HepG2 (cell line): ENCODE data around the gene RGS7. TPM values are rescaled to one million over a fixed set of nuclear protein-coding genes. Genes with fewer than 3 reads are reported as not detected.

Experiments
- ATAC-seq: fragments of 200-7000 bp; cut with Tn5 transposase; 3 replicates; pipeline ENCODE4 v1.9.1; 2020; ENCODE audit warnings: mild to moderate bottlenecking, moderate library complexity
- BruUV-seq: library from RNA; stranded (reverse); fragments of 400-500 nt; replicated peaks from 2 replicates; lab custom pipeline; 2021; lab: Mats Ljungman, UMichigan
- CTCF ChIA-PET: fragments of 300-600 bp; formaldehyde crosslinking; extraction: SDS; loops from one replicate; lab custom pipeline; 2021; ENCODE audit warnings: low total read pairs, inconsistent platforms, low intra/inter-chr PET ratio; lab: Yijun Ruan, JAX
- POLR2A ChIA-PET: fragments of 350-600 bp; sonication (Branson Sonifier 250); formaldehyde crosslinking; loops from one replicate; lab custom pipeline; 2020; ENCODE audit warnings: antibody characterized with exemption, inconsistent platforms; lab: Yijun Ruan, JAX
- DNase-seq: peaks from one replicate; pipeline ENCODE4 v3.0.0-alpha.2; 2015; ENCODE audit warnings: low spot score
- FAIRE-seq: peaks from 3 replicates; lab custom pipeline; 2011; peaks lifted over from hg19 to GRCh38; lab: Jason Lieb, UNC
- H2AFZ ChIP-seq: one replicate; pipeline ENCODE4 v1.6.1; 2011; ENCODE audit warnings: low read length, inconsistent platforms
- H3K27ac ChIP-seq: fragments of 300-600 bp; 3 replicates; pipeline ENCODE4 v1.8.0; 2011; ENCODE audit warnings: mixed run types, mild to moderate bottlenecking, mixed read lengths, low read length, inconsistent platforms; ENCODE audit not compliant: insufficient read depth; ENCODE audit errors: extremely low read length
- H3K27me3 ChIP-seq, 2 experiments: fragments of 200-600 bp in 1 of 2; 2 replicates in 1 of 2; 3 replicates in 1 of 2; pipeline versions ENCODE4 v1.6.0 to v1.8.0; 2011; ENCODE audit warnings: low read length in 2 of 2, mild to moderate bottlenecking in 2 of 2, moderate library complexity in 2 of 2, inconsistent platforms in 1 of 2; ENCODE audit not compliant: insufficient read depth in 2 of 2, control insufficient read depth in 1 of 2
- H3K36me3 ChIP-seq, 2 experiments: fragments of 200-600 bp in 1 of 2; replicated peaks in 1 of 2; 2 replicates in 1 of 2; 3 replicates in 1 of 2; pipeline versions ENCODE4 v1.5.1 to v1.8.0; 2011; ENCODE audit warnings: low read length in 2 of 2, inconsistent platforms in 1 of 2; ENCODE audit not compliant: insufficient read depth in 2 of 2, control insufficient read depth in 1 of 2
- H3K4me1 ChIP-seq: 2 replicates; pipeline ENCODE4 v1.5.1; 2012; ENCODE audit warnings: low read length, inconsistent platforms; ENCODE audit not compliant: insufficient read depth
- H3K4me2 ChIP-seq: 2 replicates; pipeline ENCODE4 v1.6.0; 2011; ENCODE audit warnings: low read depth, low read length, inconsistent platforms
- H3K4me3 ChIP-seq, 3 experiments: fragments of 200-600 bp in 1 of 3; sonication (generic), shearing (Covaris generic) in 1 of 3; replicated peaks in 1 of 3; 2 replicates each; pipeline ENCODE4 v1.5.1; 2011 to 2016; ENCODE audit warnings: low read length in 3 of 3, inconsistent platforms in 2 of 3, low read depth in 2 of 3, mild to moderate bottlenecking in 2 of 3, control low read depth in 1 of 3, mixed read lengths in 1 of 3; ENCODE audit not compliant: insufficient read depth in 1 of 3
- H3K79me2 ChIP-seq: one replicate; pipeline ENCODE4 v1.6.1; 2011; ENCODE audit warnings: low read length, inconsistent platforms; ENCODE audit not compliant: insufficient read depth
- H3K9ac ChIP-seq: 2 replicates; pipeline ENCODE4 v1.6.0; 2011; ENCODE audit warnings: mild to moderate bottlenecking, low read depth, low read length, inconsistent platforms; ENCODE audit not compliant: insufficient read depth
- H3K9me3 ChIP-seq: 2 replicates; pipeline ENCODE4 v1.5.1; 2012; ENCODE audit warnings: mild to moderate bottlenecking, low read length
- H4K20me1 ChIP-seq: 2 replicates; pipeline ENCODE4 v1.6.0; 2011; ENCODE audit warnings: inconsistent platforms, mild to moderate bottlenecking, low read length, moderate library complexity; ENCODE audit not compliant: insufficient read depth
- BHLHE40 ChIP-seq: IDR thresholded peaks from 2 replicates; pipeline ENCODE4 v1.6.1; 2011; ENCODE audit warnings: low read length, improper control_type of control experiment
- CREB1 ChIP-seq, 2 experiments: fragments of 450-650 bp in 1 of 2; IDR thresholded peaks; 2 replicates each; pipeline ENCODE4 v1.6.1; 2016 to 2017; ENCODE audit warnings: control low read depth in 1 of 2, mild to moderate bottlenecking in 1 of 2, missing compliant biosample characterization in 1 of 2, missing genetic modification characterization in 1 of 2
- GTF3A ChIP-seq: sonication (generic); formaldehyde crosslinking; conservative IDR thresholded peaks from 2 replicates; pipeline ENCODE4 v1.4.0; 2020; ENCODE audit warnings: mild to moderate bottlenecking, missing genetic modification reagents
- HHEX ChIP-seq: IDR thresholded peaks from 2 replicates; pipeline ENCODE4 v1.6.1; 2016; ENCODE audit warnings: control low read depth
- MAFK ChIP-seq, 2 experiments: IDR thresholded peaks in 1 of 2; conservative IDR thresholded peaks in 1 of 2; 2 replicates each; pipeline ENCODE4 v1.6.1; 2011; ENCODE audit warnings: improper control_type of control experiment in 2 of 2, low read length in 2 of 2
- MEF2D ChIP-seq: sonication (generic); formaldehyde crosslinking; IDR thresholded peaks from 2 replicates; pipeline ENCODE4 v1.5.1; 2020; ENCODE audit warnings: mild to moderate bottlenecking, missing genetic modification reagents
- PHF21A ChIP-seq: sonication (generic); formaldehyde crosslinking; IDR thresholded peaks from 2 replicates; pipeline ENCODE4 v1.5.0; 2020; ENCODE audit warnings: mild to moderate bottlenecking, missing genetic modification reagents
- REPIN1 ChIP-seq: sonication (generic); formaldehyde crosslinking; IDR thresholded peaks from 2 replicates; pipeline ENCODE4 v1.8.0; 2022; ENCODE audit warnings: missing genetic modification reagents, low read depth, mild to moderate bottlenecking, borderline replicate concordance
- ZC3H13 ChIP-seq: sonication (generic); formaldehyde crosslinking; IDR thresholded peaks from 2 replicates; pipeline ENCODE4 v1.8.1; 2023; ENCODE audit warnings: mild to moderate bottlenecking, missing genetic modification reagents, moderate library complexity
- ZNF30 ChIP-seq: sonication (generic); formaldehyde crosslinking; IDR thresholded peaks from 2 replicates; pipeline ENCODE4 v1.5.0; 2020; ENCODE audit warnings: mild to moderate bottlenecking, missing genetic modification reagents
- WGBS: methylation state at CpG from one replicate; pipeline ENCODE4 v1.1.6; 2017; ENCODE audit warnings: low lambda C conversion rate; 5-methylcytosine and 5-hydroxymethylcytosine counted together
- in situ Hi-C: cut with HindIII; loops from 2 replicates; pipeline ENCODE4 v1.10.0; 2017; ENCODE audit warnings: low pct_unique_long_range_greater_than_20kb; ENCODE audit not compliant: extremely low pct_ligation_motif_present
- intact Hi-C: fragments of 100-400 bp; cut with micrococcal nuclease; formaldehyde crosslinking; loops from one replicate; pipeline ENCODE4 v1.10.0; 2022; ENCODE audit not compliant: unreplicated experiment
- polyA plus RNA-seq, 8 experiments: library from polyadenylated mRNA; depleted of rRNA in 3 of 8; stranded (reverse) in 7 of 8; unstranded in 1 of 8; fragments of >200 nt; fragmentation: Illumina TruSeq in 4 of 8; extraction: Trizol in 4 of 8; gene quantifications; 2 replicates each; pipeline versions ENCODE4 v1.2.1 to v1.2.3, GENCODE V29; 2011 to 2016; ENCODE audit warnings: low read depth in 4 of 8, missing spikeins in 1 of 8, mixed read lengths in 1 of 8; ENCODE audit not compliant: insufficient read depth in 1 of 8
- total RNA-seq, 5 experiments: library from RNA; depleted of rRNA; stranded (reverse); fragments of >200 nt; fragmentation: Illumina TruSeq; extraction: Trizol; gene quantifications; 2 replicates each; pipeline ENCODE4 v1.2.3, GENCODE V29; 2016; ENCODE audit warnings: low read depth in 1 of 5
- TF ChIP-seq, protein P1 (sequence below): sonication (generic); formaldehyde crosslinking; IDR thresholded peaks from 2 replicates; pipeline ENCODE4 v1.9.0; 2021; ENCODE audit warnings: mild to moderate bottlenecking, missing genetic modification reagents

Gene RGS7
- total and polyA plus RNA-seq, 2 of the 13 experiments (the other 11 are each of a cell fraction or from before 2014, with no cell fraction given): not detected

DNA sequence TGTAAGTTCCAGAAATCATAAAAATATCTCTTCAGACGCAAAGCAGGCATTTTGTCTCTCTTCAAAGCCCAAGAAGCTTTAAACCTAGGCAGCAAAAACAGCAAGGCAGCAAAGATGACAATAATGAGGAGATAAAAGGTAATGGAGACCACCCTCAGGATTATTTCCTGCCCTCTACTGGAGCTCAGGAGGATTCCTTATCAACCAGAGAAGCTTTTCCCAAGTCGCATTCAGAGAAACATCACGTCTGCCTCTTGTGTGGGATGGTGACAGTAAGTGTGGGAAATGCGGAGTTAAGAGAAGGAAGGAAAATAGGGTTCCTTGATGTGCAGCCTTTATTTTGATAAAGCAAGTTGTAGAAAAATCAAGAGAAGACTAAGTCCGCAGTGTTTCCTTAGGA lies 365.8 kb downstream of the RGS7 start (continued):
- TF ChIP-seq ZNF30 (no peak), HHEX (CRISPR knock-in tag) (no peak)

DNA sequence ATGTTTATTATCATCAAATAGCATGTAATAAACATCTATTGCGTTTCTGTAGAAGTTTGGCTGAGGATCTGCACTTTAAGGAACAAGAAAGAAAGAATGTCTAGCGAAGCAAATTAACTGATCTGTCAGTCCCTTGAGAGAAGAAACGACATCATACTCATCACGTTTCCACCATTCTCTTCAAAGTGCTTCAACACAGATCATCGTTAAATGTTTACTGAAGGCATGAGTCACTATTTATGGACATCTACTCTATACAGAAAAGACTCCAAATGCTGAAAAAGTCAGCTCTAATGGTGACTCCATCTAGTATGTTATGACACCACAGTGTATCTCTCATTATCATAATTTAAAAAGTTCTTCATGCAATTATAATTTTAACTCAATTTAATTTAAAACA lies 369.1 kb downstream of the RGS7 start:
- no peak for ATAC-seq
- Histone ChIP-seq H2AFZ (no peak overlapping the region), H3K4me2 (no peak overlapping the region), H3K9ac (no peak overlapping the region), H3K27ac (no peak overlapping the region), H3K4me3 (no peak overlapping the region), H3K36me3 (no peaks in the 10 kb centered on the region), H3K27me3 (no peaks in the 10 kb centered on the region), H4K20me1 (no peaks in the 10 kb centered on the region), H3K4me1 (no peaks in the 10 kb centered on the region), H3K9me3 (no peaks in the 10 kb centered on the region)
- intact Hi-C loops (no loop called here), in situ Hi-C loops (no loop called here)
- no TSS peak for BruUV-seq
- no peak for DNase-seq
- WGBS: 0% methylated on average over 5 of the region's 5 CpGs
- FAIRE-seq: no peak
- CTCF ChIA-PET: no interaction called here
- POLR2A ChIA-PET: no interaction called here
- peak; percentile 60; the same call in 1 of the 2 replicates for TF ChIP-seq BHLHE40
- TF ChIP-seq MEF2D: no peak
- no peak for TF ChIP-seq GTF3A (CRISPR knock-in tag)
- TF ChIP-seq ZC3H13: no peak
- TF ChIP-seq MAFK (conservative IDR thresholded peaks at IDR 0.05 in 1 of 2, IDR thresholded peaks at IDR 0.05 in 1 of 2; ENCODE audit: low read length in 2 of 2): peak in 1 of 2 experiments; percentile 23; a peak in 1 of 4 replicates
- peak; percentile 21; the same call in 1 of the 2 replicates for TF ChIP-seq CREB1 (IDR thresholded peaks at IDR 0.05)
- TF ChIP-seq CREB1 (CRISPR knock-in tag; IDR thresholded peaks at IDR 0.05): no peak
- TF ChIP-seq, protein P1, sequence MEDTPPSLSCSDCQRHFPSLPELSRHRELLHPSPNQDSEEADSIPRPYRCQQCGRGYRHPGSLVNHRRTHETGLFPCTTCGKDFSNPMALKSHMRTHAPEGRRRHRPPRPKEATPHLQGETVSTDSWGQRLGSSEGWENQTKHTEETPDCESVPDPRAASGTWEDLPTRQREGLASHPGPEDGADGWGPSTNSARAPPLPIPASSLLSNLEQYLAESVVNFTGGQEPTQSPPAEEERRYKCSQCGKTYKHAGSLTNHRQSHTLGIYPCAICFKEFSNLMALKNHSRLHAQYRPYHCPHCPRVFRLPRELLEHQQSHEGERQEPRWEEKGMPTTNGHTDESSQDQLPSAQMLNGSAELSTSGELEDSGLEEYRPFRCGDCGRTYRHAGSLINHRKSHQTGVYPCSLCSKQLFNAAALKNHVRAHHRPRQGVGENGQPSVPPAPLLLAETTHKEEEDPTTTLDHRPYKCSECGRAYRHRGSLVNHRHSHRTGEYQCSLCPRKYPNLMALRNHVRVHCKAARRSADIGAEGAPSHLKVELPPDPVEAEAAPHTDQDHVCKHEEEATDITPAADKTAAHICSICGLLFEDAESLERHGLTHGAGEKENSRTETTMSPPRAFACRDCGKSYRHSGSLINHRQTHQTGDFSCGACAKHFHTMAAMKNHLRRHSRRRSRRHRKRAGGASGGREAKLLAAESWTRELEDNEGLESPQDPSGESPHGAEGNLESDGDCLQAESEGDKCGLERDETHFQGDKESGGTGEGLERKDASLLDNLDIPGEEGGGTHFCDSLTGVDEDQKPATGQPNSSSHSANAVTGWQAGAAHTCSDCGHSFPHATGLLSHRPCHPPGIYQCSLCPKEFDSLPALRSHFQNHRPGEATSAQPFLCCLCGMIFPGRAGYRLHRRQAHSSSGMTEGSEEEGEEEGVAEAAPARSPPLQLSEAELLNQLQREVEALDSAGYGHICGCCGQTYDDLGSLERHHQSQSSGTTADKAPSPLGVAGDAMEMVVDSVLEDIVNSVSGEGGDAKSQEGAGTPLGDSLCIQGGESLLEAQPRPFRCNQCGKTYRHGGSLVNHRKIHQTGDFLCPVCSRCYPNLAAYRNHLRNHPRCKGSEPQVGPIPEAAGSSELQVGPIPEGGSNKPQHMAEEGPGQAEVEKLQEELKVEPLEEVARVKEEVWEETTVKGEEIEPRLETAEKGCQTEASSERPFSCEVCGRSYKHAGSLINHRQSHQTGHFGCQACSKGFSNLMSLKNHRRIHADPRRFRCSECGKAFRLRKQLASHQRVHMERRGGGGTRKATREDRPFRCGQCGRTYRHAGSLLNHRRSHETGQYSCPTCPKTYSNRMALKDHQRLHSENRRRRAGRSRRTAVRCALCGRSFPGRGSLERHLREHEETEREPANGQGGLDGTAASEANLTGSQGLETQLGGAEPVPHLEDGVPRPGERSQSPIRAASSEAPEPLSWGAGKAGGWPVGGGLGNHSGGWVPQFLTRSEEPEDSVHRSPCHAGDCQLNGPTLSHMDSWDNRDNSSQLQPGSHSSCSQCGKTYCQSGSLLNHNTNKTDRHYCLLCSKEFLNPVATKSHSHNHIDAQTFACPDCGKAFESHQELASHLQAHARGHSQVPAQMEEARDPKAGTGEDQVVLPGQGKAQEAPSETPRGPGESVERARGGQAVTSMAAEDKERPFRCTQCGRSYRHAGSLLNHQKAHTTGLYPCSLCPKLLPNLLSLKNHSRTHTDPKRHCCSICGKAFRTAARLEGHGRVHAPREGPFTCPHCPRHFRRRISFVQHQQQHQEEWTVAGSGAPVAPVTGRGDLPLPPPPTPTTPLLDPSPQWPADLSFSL (CRISPR knock-in tag): no peak
- no peak for TF ChIP-seq PHF21A
- no peak for TF ChIP-seq REPIN1 (CRISPR knock-in tag)
- TF ChIP-seq, all 625 proteins: peak for 3
- H3K79me2 ChIP-seq: no peaks in the 10 kb centered on the region
